K562 (cell line): ENCODE data around the gene ITPK1. TPM values are rescaled to one million over a fixed set of nuclear protein-coding genes. Genes with fewer than 3 reads are reported as not detected.

Experiments used
- ATAC-seq: fragments of 200-7000 bp; cut with Tn5 transposase; 3 replicates; pipeline ENCODE4 v1.9.1; 2020; ENCODE audit warnings: moderate library complexity
- BruUV-seq: library from RNA; stranded (reverse); fragments of 400-500 nt; replicated peaks from 2 replicates; lab custom pipeline; 2021; lab: Mats Ljungman, UMichigan
- CTCF ChIA-PET: fragments of 300-600 bp; formaldehyde crosslinking; extraction: SDS; loops from one replicate; lab custom pipeline; 2021; ENCODE audit warnings: low intra/inter-chr PET ratio; lab: Yijun Ruan, JAX
- POLR2A ChIA-PET: fragments of 300-600, 350-650 bp; sonication (Branson Sonifier 250); formaldehyde crosslinking; extraction: SDS; loops from one replicate; lab custom pipeline; 2021; ENCODE audit warnings: antibody characterized with exemption, inconsistent platforms; lab: Yijun Ruan, JAX
- DNase-seq, 4 experiments: peaks; one replicate each; pipeline versions ENCODE4 v3.0.0 to v3.0.0-alpha.2; 2011 to 2018; ENCODE audit warnings: low spot score in 3 of 4, mixed read lengths in 3 of 4; ENCODE audit errors: extremely low read depth in 1 of 4
- FAIRE-seq: peaks from 2 replicates; lab custom pipeline; 2011; peaks lifted over from hg19 to GRCh38; lab: Jason Lieb, UNC
- H2AFZ ChIP-seq: 2 replicates; pipeline ENCODE4 v1.6.0; 2011; ENCODE audit warnings: low read depth, low read length, control low read depth, inconsistent platforms
- H3K27ac ChIP-seq: fragments of 200-600 bp; 3 replicates; pipeline ENCODE4 v1.8.0; 2011; ENCODE audit warnings: low read depth, mild to moderate bottlenecking, control low read depth, inconsistent platforms, low read length, moderate library complexity, mixed read lengths; ENCODE audit errors: extremely low read depth
- H3K27me3 ChIP-seq, 2 experiments: fragments of 300-600 bp in 1 of 2; 2 replicates in 1 of 2; 3 replicates in 1 of 2; pipeline versions ENCODE4 v1.6.0 to v1.8.0; 2011; ENCODE audit warnings: inconsistent platforms in 2 of 2, low read length in 2 of 2, mild to moderate bottlenecking in 1 of 2, mixed read lengths in 1 of 2, moderate library complexity in 1 of 2; ENCODE audit not compliant: control insufficient read depth in 2 of 2, insufficient read depth in 2 of 2
- H3K36me3 ChIP-seq: fragments of 300-600 bp; 3 replicates; pipeline ENCODE4 v1.8.0; 2011; ENCODE audit warnings: mild to moderate bottlenecking, low read length, inconsistent platforms; ENCODE audit not compliant: control insufficient read depth, insufficient read depth
- H3K4me1 ChIP-seq, 2 experiments: fragments of 200-600 bp in 1 of 2; replicated peaks in 1 of 2; 2 replicates in 1 of 2; 3 replicates in 1 of 2; pipeline versions ENCODE4 v1.5.1 to v1.8.0; 2011; ENCODE audit warnings: inconsistent platforms in 2 of 2, low read length in 2 of 2, mild to moderate bottlenecking in 1 of 2, mixed read lengths in 1 of 2, moderate library complexity in 1 of 2; ENCODE audit not compliant: control insufficient read depth in 2 of 2, insufficient read depth in 2 of 2
- H3K4me2 ChIP-seq: 2 replicates; pipeline ENCODE4 v1.6.1; 2011; ENCODE audit warnings: low read length, control low read depth, inconsistent platforms, mixed read lengths; ENCODE audit not compliant: insufficient read depth
- H3K4me3 ChIP-seq: fragments of 200-600 bp; sonication (generic), shearing (Covaris generic); 2 replicates; pipeline ENCODE4 v1.5.1; 2016; ENCODE audit warnings: control low read depth, inconsistent platforms
- H3K79me2 ChIP-seq: fragments of 200-600 bp; 3 replicates; pipeline ENCODE4 v1.8.0; 2011; ENCODE audit warnings: low read length, inconsistent platforms; ENCODE audit not compliant: control insufficient read depth, insufficient read depth
- H3K9ac ChIP-seq, 2 experiments: 2 replicates each; pipeline versions ENCODE4 v1.6.0 to v1.6.1; 2011; ENCODE audit warnings: low read depth in 2 of 2, low read length in 2 of 2, control low read depth in 1 of 2, inconsistent platforms in 1 of 2, mild to moderate bottlenecking in 1 of 2, mixed read lengths in 1 of 2; ENCODE audit not compliant: insufficient read depth in 1 of 2
- H3K9me1 ChIP-seq: one replicate; pipeline ENCODE4 v1.6.0; 2011; ENCODE audit warnings: inconsistent platforms, mild to moderate bottlenecking, low read length, moderate library complexity; ENCODE audit not compliant: control insufficient read depth, insufficient read depth
- H3K9me3 ChIP-seq: replicated peaks from 2 replicates; pipeline ENCODE4 v1.5.1; 2011; ENCODE audit warnings: low read depth, low read length, inconsistent platforms; ENCODE audit not compliant: control insufficient read depth, insufficient read depth
- H4K20me1 ChIP-seq: replicated peaks from 2 replicates; pipeline ENCODE4 v1.6.1; 2011; ENCODE audit warnings: low read length, inconsistent platforms, mixed read lengths; ENCODE audit not compliant: control insufficient read depth, insufficient read depth
- BRD4 ChIP-seq: fragments of 200-600 bp; sonication (generic); IDR thresholded peaks from 2 replicates; pipeline ENCODE4 v1.6.1; 2017; ENCODE audit warnings: inconsistent platforms
- RBM17 ChIP-seq: fragments of 200-400 bp; formaldehyde crosslinking; IDR thresholded peaks from 2 replicates; pipeline ENCODE4 v1.6.1; 2017; ENCODE audit warnings: low read depth, mild to moderate bottlenecking, low read length, borderline replicate concordance
- ZNF175 ChIP-seq: fragments of 200-800 bp; sonication (Bioruptor generic); IDR thresholded peaks from 2 replicates; pipeline ENCODE4 v1.6.1; 2016; ENCODE audit warnings: low read depth, mild to moderate bottlenecking, missing genetic modification characterization, missing compliant biosample characterization
- whole genome bisulfite sequencing: fragments of 100-300 bp; shearing (Covaris generic); methylation state at CpG from one replicate; pipeline ENCODE4 v1.1.6; 2016; ENCODE audit warnings: low coverage, mixed read lengths; ENCODE audit not compliant: insufficient coverage; ENCODE audit errors: missing lambda C conversion rate; 5-methylcytosine and 5-hydroxymethylcytosine counted together
- in situ Hi-C: fragments of 300-500 bp; cut with MboI; formaldehyde crosslinking; loops from 4 replicates; pipeline ENCODE4 v1.15.0; 2018; ENCODE audit warnings: inconsistent platforms, mixed read lengths
- intact Hi-C: fragments of 100-400 bp; cut with micrococcal nuclease; formaldehyde crosslinking; loops from 2 replicates; pipeline ENCODE4 v1.14.2; 2022
- polyA plus RNA-seq, 8 experiments: library from polyadenylated mRNA; depleted of rRNA in 4 of 8; stranded (reverse) in 5 of 8; unstranded in 3 of 8; fragments of >200 nt; fragmentation: Nextera tagmentation in 2 of 8; fragmentation: Illumina TruSeq in 1 of 8; extraction: Ambion mirVana in 2 of 8; extraction: Trizol in 1 of 8; gene quantifications; 2 replicates each; pipeline versions ENCODE4 v1.2.1 to v1.2.3, GENCODE V29; 2011 to 2014; ENCODE audit warnings: inconsistent platforms in 1 of 8, missing spikeins in 1 of 8
- total RNA-seq, 7 experiments: library from RNA; depleted of rRNA in 6 of 7; stranded (reverse); fragments of >200 nt in 6 of 7; fragmentation: Illumina TruSeq in 2 of 7; extraction: Trizol in 2 of 7; gene quantifications; 2 replicates each; pipeline versions ENCODE4 v1.2.1 to v1.2.3, GENCODE V29; 2011 to 2021; ENCODE audit warnings: low replicate concordance in 1 of 7
- TF ChIP-seq, protein P1 (sequence below): sonication (generic); formaldehyde crosslinking; IDR thresholded peaks from 2 replicates; pipeline ENCODE4 v1.9.0; 2022; ENCODE audit warnings: mild to moderate bottlenecking, missing genetic modification reagents

Gene ITPK1
- total and polyA plus RNA-seq, 9 of the 15 experiments (the other 6 are each of a cell fraction or from before 2014, with no cell fraction given) = 1.2 to 39.2 (median 23.0) TPM

DNA sequence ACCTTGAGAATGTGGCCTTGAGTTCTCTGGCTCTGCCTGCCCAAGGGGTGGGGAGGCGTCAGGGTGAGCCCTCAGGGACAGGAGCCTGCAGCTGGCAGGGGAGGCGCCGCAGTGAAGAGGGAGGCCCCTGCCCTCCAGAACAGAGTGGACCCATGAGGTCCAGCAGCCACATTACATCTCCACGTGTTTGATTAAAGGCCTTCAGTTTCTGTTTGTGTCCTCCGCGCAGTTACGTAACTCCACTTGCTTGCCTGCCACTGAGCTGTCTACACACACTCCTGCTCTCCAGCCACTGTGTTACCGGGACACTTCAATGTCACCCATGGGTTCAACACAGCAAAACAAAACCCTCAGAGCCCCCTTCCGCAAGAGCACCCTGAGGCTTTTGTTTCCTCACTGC is 122.4 kb downstream of the ITPK1 start:
- peak overlapping the region; percentile 54; the same call in 2 of the 3 replicates for H3K27ac ChIP-seq
- WGBS = 89% methylated on average over 6 of the region's 9 CpGs
- POLR2A ChIA-PET = no interaction called here

DNA sequence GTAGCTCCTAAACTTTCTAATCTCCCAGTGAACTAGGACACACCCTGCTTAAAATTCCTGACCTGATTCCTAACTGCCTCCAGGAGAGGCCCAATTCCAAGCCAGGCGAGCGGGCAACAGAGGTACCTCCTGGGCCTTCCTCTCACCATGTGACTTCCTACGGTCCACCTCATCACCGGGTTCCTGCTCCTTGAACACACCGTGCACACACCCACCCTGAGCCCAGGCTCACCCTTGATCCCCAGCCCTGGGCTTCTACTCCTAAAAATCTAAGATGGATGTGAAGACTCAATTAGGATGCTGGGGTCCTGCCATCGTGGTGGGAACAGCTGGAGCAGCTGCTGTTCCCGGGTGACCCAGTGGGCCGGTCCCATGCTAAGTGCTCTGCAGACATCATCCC is 124.2 kb downstream of the ITPK1 start:
- Histone ChIP-seq H3K9ac (0 out of 4 replicates have a peak overlapping the region, but pooled peaks of 1 of the 2 experiments have one; percentile 26), H4K20me1 (no peaks in the 10 kb centered on the region), H3K27ac (no peak overlapping the region), H3K4me3 (no peak overlapping the region), H3K36me3 (peaks cover 9% of the 10 kb centered on the region; the same call in 1 of the 3 replicates), H3K9me3 (no peaks in the 10 kb centered on the region), H3K79me2 (peaks cover 17% of the 10 kb centered on the region; the same call in 2 of the 3 replicates), H3K4me2 (no peak overlapping the region), H3K4me1 (peaks cover 25 to 30% of the 10 kb centered on the region in 2 experiments; a peak in 4 of 5 replicates), H3K9me1 (no peaks in the 10 kb centered on the region), H2AFZ (no peak overlapping the region), H3K27me3 (no peaks in the 10 kb centered on the region)
- DNase-seq (no peak), ATAC-seq (no peak), FAIRE-seq (no peak)
- intact Hi-C loops = no loop called here
- in situ Hi-C loops = no loop called here
- BruUV-seq = no TSS peak
- WGBS = 91% methylated on average over 7 of the region's 8 CpGs
- CTCF ChIA-PET = no interaction called here
- POLR2A ChIA-PET = no interaction called here
- TF ChIP-seq BRD4 (no peak), RBM17 (no peak)

More for the DNA sequence above, 122.4 kb downstream of the ITPK1 start:
- H3K9ac ChIP-seq = peak overlapping the region; percentile 35 to 64; a peak in 2 of 4 replicates
- no peaks in the 10 kb centered on the region for H3K9me3 ChIP-seq
- intact Hi-C loops (no loop called here), in situ Hi-C loops (no loop called here)
- H3K4me3 ChIP-seq = no peak overlapping the region
- H3K4me2 ChIP-seq = peak overlapping the region; percentile 63
- no peaks in the 10 kb centered on the region for H4K20me1 ChIP-seq
- H3K4me1 ChIP-seq = peaks cover 25 to 27% of the 10 kb centered on the region in 2 experiments; a peak in 4 of 5 replicates
- DNase-seq (no peak), FAIRE-seq (no peak), ATAC-seq (no peak)
- BruUV-seq = no TSS peak
- CTCF ChIA-PET = no interaction called here
- peaks cover 17% of the 10 kb centered on the region; the same call in 2 of the 3 replicates for H3K79me2 ChIP-seq
- TF ChIP-seq, protein P1, sequence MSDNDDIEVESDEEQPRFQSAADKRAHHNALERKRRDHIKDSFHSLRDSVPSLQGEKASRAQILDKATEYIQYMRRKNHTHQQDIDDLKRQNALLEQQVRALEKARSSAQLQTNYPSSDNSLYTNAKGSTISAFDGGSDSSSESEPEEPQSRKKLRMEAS (CRISPR knock-in tag) = peak; percentile 24; the same call in 1 of the 2 replicates
- no peak for TF ChIP-seq ZNF175 (CRISPR knock-in tag)
- H3K9me1 ChIP-seq = no peaks in the 10 kb centered on the region
- peaks cover 9% of the 10 kb centered on the region; the same call in 1 of the 3 replicates for H3K36me3 ChIP-seq
- no peaks in the 10 kb centered on the region for H3K27me3 ChIP-seq
- H2AFZ ChIP-seq = no peak overlapping the region
